K562 (cell line): ENCODE measurements around the gene S100A2. TPM values are rescaled to one million over a fixed set of nuclear protein-coding genes. Genes with fewer than 3 reads are reported as not detected.

ENCODE experiments used
- CBX5 ChIP-seq: IDR thresholded peaks from 2 replicates; pipeline ENCODE4 v1.6.1; 2014; ENCODE audit warnings: low read depth, borderline replicate concordance
- E2F1 ChIP-seq: sonication (generic); formaldehyde crosslinking; IDR thresholded peaks from 2 replicates; pipeline ENCODE4 v1.8.1; 2023; ENCODE audit warnings: mild to moderate bottlenecking, missing genetic modification reagents, moderate library complexity
- EGR1 ChIP-seq: fragments of 450-650 bp; conservative IDR thresholded peaks from 2 replicates; pipeline ENCODE4 v1.6.1; 2017; ENCODE audit warnings: mild to moderate bottlenecking
- ELF4 ChIP-seq: fragments of 450-650 bp; formaldehyde crosslinking; IDR thresholded peaks from 2 replicates; pipeline ENCODE4 v1.4.0; 2022; ENCODE audit warnings: missing genetic modification characterization
- HMGN3 ChIP-seq: IDR thresholded peaks from 2 replicates; pipeline ENCODE4 v1.6.1; 2011; ENCODE audit warnings: borderline replicate concordance, low read depth, mild to moderate bottlenecking, mixed read lengths, low read length; ENCODE audit not compliant: insufficient read length; ENCODE audit errors: extremely low read depth
- HNRNPH1 ChIP-seq: fragments of 200-400 bp; formaldehyde crosslinking; optimal IDR thresholded peaks from 2 replicates; pipeline ENCODE3; 2017; ENCODE audit warnings: low read depth, mild to moderate bottlenecking, low read length, moderate library complexity
- MBD2 ChIP-seq: sonication (generic); IDR thresholded peaks from 2 replicates; pipeline ENCODE4 v1.6.1; 2016; ENCODE audit warnings: low read depth, borderline replicate concordance
- PML ChIP-seq: IDR thresholded peaks from 2 replicates; pipeline ENCODE4 v1.6.1; 2012; ENCODE audit warnings: low read length, inconsistent platforms
- RNF2 ChIP-seq: sonication (generic); IDR thresholded peaks from 2 replicates; pipeline ENCODE4 v1.6.1; 2016
- SMARCC2 ChIP-seq: fragments of 450-650 bp; IDR thresholded peaks from 2 replicates; pipeline ENCODE4 v1.6.1; 2017; ENCODE audit warnings: antibody characterized with exemption, moderate library complexity, mild to moderate bottlenecking, low read depth
- TCF7 ChIP-seq: sonication (generic); IDR thresholded peaks from 2 replicates; pipeline ENCODE4 v1.6.1; 2016; ENCODE audit warnings: antibody characterized with exemption, borderline replicate concordance
- TEAD4 ChIP-seq, 2 experiments: sonication (generic) in 1 of 2; formaldehyde crosslinking in 1 of 2; IDR thresholded peaks; 2 replicates each; pipeline versions ENCODE4 v1.6.1 to v1.8.0; 2012 to 2022; ENCODE audit warnings: borderline replicate concordance in 1 of 2, inconsistent platforms in 1 of 2, low read length in 1 of 2, mild to moderate bottlenecking in 1 of 2, missing genetic modification reagents in 1 of 2
- TRIM28 ChIP-seq: fragments of 450-650 bp; IDR thresholded peaks from 2 replicates; pipeline ENCODE4 v1.6.1; 2017
- XRCC4 ChIP-seq: IDR thresholded peaks from one replicate; pipeline ENCODE4 v1.6.1; 2011; ENCODE audit not compliant: insufficient read depth, insufficient read length; ENCODE audit errors: extremely low read depth
- ZFP30 ChIP-seq: fragments of 250-450 bp; sonication (Bioruptor Pico); IDR thresholded peaks from 2 replicates; pipeline ENCODE4 v1.8.0; 2022; ENCODE audit warnings: moderate library complexity, mild to moderate bottlenecking, inconsistent platforms, borderline replicate concordance
- ZNF277 ChIP-seq: fragments of 250-450 bp; sonication (Bioruptor Pico); IDR thresholded peaks from 2 replicates; pipeline ENCODE4 v1.8.0; 2022; ENCODE audit warnings: inconsistent platforms, mild to moderate bottlenecking, moderate library complexity, borderline replicate concordance
- ZNF407 ChIP-seq: fragments of 450-650 bp; IDR thresholded peaks from 2 replicates; pipeline ENCODE4 v1.6.1; 2016; ENCODE audit warnings: low read depth
- ZNF586 ChIP-seq: fragments of 450-650 bp; formaldehyde crosslinking; conservative IDR thresholded peaks from 2 replicates; pipeline ENCODE4 v1.4.0; 2020; ENCODE audit warnings: mild to moderate bottlenecking, moderate library complexity
- polyA plus RNA-seq, 8 experiments: library from polyadenylated mRNA; depleted of rRNA in 4 of 8; stranded (reverse) in 5 of 8; unstranded in 3 of 8; fragments of >200 nt; fragmentation: Nextera tagmentation in 2 of 8; fragmentation: Illumina TruSeq in 1 of 8; extraction: Ambion mirVana in 2 of 8; extraction: Trizol in 1 of 8; gene quantifications; 2 replicates each; pipeline versions ENCODE4 v1.2.1 to v1.2.3, GENCODE V29; 2011 to 2014; ENCODE audit warnings: inconsistent platforms in 1 of 8, missing spikeins in 1 of 8
- total RNA-seq, 7 experiments: library from RNA; depleted of rRNA in 6 of 7; stranded (reverse); fragments of >200 nt in 6 of 7; fragmentation: Illumina TruSeq in 2 of 7; extraction: Trizol in 2 of 7; gene quantifications; 2 replicates each; pipeline versions ENCODE4 v1.2.1 to v1.2.3, GENCODE V29; 2011 to 2021; ENCODE audit warnings: low replicate concordance in 1 of 7

S100A2 gene
- total and polyA plus RNA-seq, 9 of the 15 experiments (the other 6 are each of a cell fraction or from before 2014, with no cell fraction given): 0.28 to 0.65 (median 0.44) TPM; not detected in 4

- TF ChIP-seq TEAD4 (IDR thresholded peaks at IDR 0.05; ENCODE audit: low read length): no peak; the same call in 1 of the 2 replicates
- TF ChIP-seq TEAD4 (CRISPR knock-in tag; IDR thresholded peaks at IDR 0.05; ENCODE audit: borderline replicate concordance): no peak
- no peak for TF ChIP-seq TCF7
- TF ChIP-seq XRCC4: no peak
- TF ChIP-seq E2F1 (CRISPR knock-in tag): peak; percentile 58; the same call in 1 of the 2 replicates
- 0 out of 2 replicates have a peak, but pooled peaks have one; percentile 17 for TF ChIP-seq CBX5
- TF ChIP-seq PML: no peak
- no peak for TF ChIP-seq ELF4 (CRISPR knock-in tag)
- TF ChIP-seq HNRNPH1: no peak
- peak; percentile 58 for TF ChIP-seq EGR1
- no peak for TF ChIP-seq SMARCC2
- no peak for TF ChIP-seq ZNF586 (CRISPR knock-in tag)
- 0 out of 2 replicates have a peak, but pooled peaks have one; percentile 15 for TF ChIP-seq TRIM28
- peak; percentile 31; the same call in 1 of the 2 replicates for TF ChIP-seq RNF2
- no peak for TF ChIP-seq ZFP30 (CRISPR knock-in tag)
- no peak for TF ChIP-seq HMGN3
- TF ChIP-seq ZNF407: no peak
- no peak for TF ChIP-seq ZNF277 (CRISPR knock-in tag)
- no peak for TF ChIP-seq MBD2
These were observed 2.9 kb upstream of the S100A2 start (continued) for GRCh38 chr1:153568367-153569099.
